SU-DHL-6 (cell line): ENCODE measurements around the gene MAFF.

Experiments
- H2AFZ ChIP-seq: fragments of 200-600 bp; sonication (generic); 2 replicates; pipeline ENCODE4 v1.6.1; 2014; ENCODE audit warnings: low read depth, mild to moderate bottlenecking, moderate library complexity, mixed read lengths, antibody characterized with exemption, low read length; ENCODE audit not compliant: severe bottlenecking
- H3F3A ChIP-seq: fragments of 200-600 bp; shearing (Covaris generic); 2 replicates; pipeline ENCODE4 v1.6.0; 2016; ENCODE audit warnings: antibody characterized with exemption, mild to moderate bottlenecking; ENCODE audit not compliant: insufficient read depth
- H3K27ac ChIP-seq: fragments of 200-600 bp; sonication (generic); 2 replicates; pipeline ENCODE4 v1.5.1; 2016; ENCODE audit warnings: low read depth, mild to moderate bottlenecking, low read length, moderate library complexity, mixed read lengths
- H3K27me3 ChIP-seq: fragments of 200-600 bp; sonication (generic), shearing (Covaris generic); 2 replicates; pipeline ENCODE4 v1.6.0; 2014; ENCODE audit warnings: mild to moderate bottlenecking, low read length
- H3K36me3 ChIP-seq: fragments of 200-600 bp; sonication (generic); 2 replicates; pipeline ENCODE4 v1.6.1; 2014; ENCODE audit warnings: mild to moderate bottlenecking, low read length, mixed read lengths
- H3K4me2 ChIP-seq: fragments of 300-600, 200-600 bp; shearing (Covaris generic), sonication (generic); 2 replicates; pipeline ENCODE4 v1.6.0; 2014; ENCODE audit warnings: low read length, low read depth, mild to moderate bottlenecking; ENCODE audit not compliant: poor library complexity, severe bottlenecking
- H3K4me3 ChIP-seq: fragments of 200-600 bp; sonication (generic); 2 replicates; pipeline ENCODE4 v1.5.1; 2014; ENCODE audit warnings: antibody characterized with exemption, low read length, mild to moderate bottlenecking, mixed read lengths; ENCODE audit not compliant: insufficient read depth, poor library complexity, severe bottlenecking
- H3K79me2 ChIP-seq: fragments of 200-600 bp; sonication (generic); 2 replicates; pipeline ENCODE4 v1.6.1; 2014; ENCODE audit warnings: mild to moderate bottlenecking, low read length, moderate library complexity; ENCODE audit not compliant: insufficient read depth
- H3K9ac ChIP-seq: fragments of 200-600 bp; sonication (generic); 2 replicates; pipeline ENCODE4 v1.7.0; 2014; ENCODE audit warnings: mild to moderate bottlenecking, low read length
- H3K9me2 ChIP-seq: fragments of 200-600 bp; sonication (generic); replicated peaks from 2 replicates; pipeline ENCODE4 v1.6.1; 2014; ENCODE audit warnings: low read length; ENCODE audit not compliant: insufficient read depth
- H3K9me3 ChIP-seq: fragments of 200-600 bp; sonication (generic); 2 replicates; pipeline ENCODE4 v1.6.1; 2014; ENCODE audit warnings: low read length, mixed read lengths; ENCODE audit not compliant: insufficient read depth
- H4K20me1 ChIP-seq: fragments of 200-600 bp; sonication (generic); 2 replicates; pipeline ENCODE4 v1.6.1; 2014; ENCODE audit warnings: low read depth, mild to moderate bottlenecking, antibody characterized with exemption, low read length, moderate library complexity, mixed read lengths
- CTCF ChIP-seq: fragments of 200-600 bp; sonication (generic); IDR thresholded peaks from one replicate; pipeline ENCODE4 v1.5.1; 2017; ENCODE audit warnings: antibody characterized with exemption, mild to moderate bottlenecking, low read length, moderate library complexity; ENCODE audit not compliant: insufficient read depth, poor library complexity, severe bottlenecking
- EZH2phosphoT487 ChIP-seq: fragments of 200-600 bp; sonication (generic), shearing (Covaris generic); conservative IDR thresholded peaks from 2 replicates; pipeline ENCODE4 v1.6.1; 2018; ENCODE audit warnings: mild to moderate bottlenecking, antibody characterized with exemption, low read length, moderate library complexity, mixed read lengths

Gene MAFF

GRCh38 chr22:38211556-38211955, 9.8 kb downstream of the MAFF start:
- no peaks in the 10 kb centered on the region for H3F3A ChIP-seq
- no peak overlapping the region for H3K9ac ChIP-seq
- TF ChIP-seq CTCF = no peak
- TF ChIP-seq EZH2phosphoT487 = no peak
- no peak overlapping the region for H2AFZ ChIP-seq
- no peaks in the 10 kb centered on the region for H3K27me3 ChIP-seq
- no peak overlapping the region for H3K27ac ChIP-seq
- no peak overlapping the region for H3K4me3 ChIP-seq
- H3K4me2 ChIP-seq = no peak overlapping the region
- H3K9me3 ChIP-seq = no peaks in the 10 kb centered on the region
- no peaks in the 10 kb centered on the region for H4K20me1 ChIP-seq
- H3K36me3 ChIP-seq = no peaks in the 10 kb centered on the region
- no peaks in the 10 kb centered on the region for H3K9me2 ChIP-seq
- no peaks in the 10 kb centered on the region for H3K79me2 ChIP-seq

GRCh38 chr22:38212442-38212841, 10.6 kb downstream of the MAFF start:
- Histone ChIP-seq H4K20me1 (no peaks in the 10 kb centered on the region), H3K36me3 (no peaks in the 10 kb centered on the region), H3K4me2 (no peak overlapping the region), H3F3A (no peaks in the 10 kb centered on the region), H3K9me3 (no peaks in the 10 kb centered on the region), H3K9ac (no peak overlapping the region), H3K27me3 (no peaks in the 10 kb centered on the region), H3K9me2 (no peaks in the 10 kb centered on the region), H3K27ac (no peak overlapping the region), H2AFZ (no peak overlapping the region), H3K4me3 (no peak overlapping the region), H3K79me2 (no peaks in the 10 kb centered on the region)
- TF ChIP-seq EZH2phosphoT487 (no peak), CTCF (no peak)

GRCh38 chr22:38213319-38213989, 11.7 kb downstream of the MAFF start:
- Histone ChIP-seq H2AFZ (no peak overlapping the region), H3K9me3 (no peaks in the 10 kb centered on the region), H3K9ac (no peak overlapping the region), H3K79me2 (no peaks in the 10 kb centered on the region), H3K36me3 (no peaks in the 10 kb centered on the region), H3K9me2 (no peaks in the 10 kb centered on the region), H3F3A (no peaks in the 10 kb centered on the region), H3K27me3 (no peaks in the 10 kb centered on the region), H3K4me2 (no peak overlapping the region), H3K27ac (no peak overlapping the region), H3K4me3 (no peak overlapping the region), H4K20me1 (no peaks in the 10 kb centered on the region)
- no peak for TF ChIP-seq EZH2phosphoT487
- no peak for TF ChIP-seq CTCF
